Kasumi-1 (cell line): Measurements from ENCODE around the gene MAGI3.

Source experiments
- DNase-seq, 2 experiments: peaks; one replicate each; lab custom pipeline; 2025; lab: John Stamatoyannopoulos, UW

Gene MAGI3

GRCh38 chr1:113657556-113658063 lies 267.3 kb downstream of the MAGI3 start:
- no peak for DNase-seq

DNA sequence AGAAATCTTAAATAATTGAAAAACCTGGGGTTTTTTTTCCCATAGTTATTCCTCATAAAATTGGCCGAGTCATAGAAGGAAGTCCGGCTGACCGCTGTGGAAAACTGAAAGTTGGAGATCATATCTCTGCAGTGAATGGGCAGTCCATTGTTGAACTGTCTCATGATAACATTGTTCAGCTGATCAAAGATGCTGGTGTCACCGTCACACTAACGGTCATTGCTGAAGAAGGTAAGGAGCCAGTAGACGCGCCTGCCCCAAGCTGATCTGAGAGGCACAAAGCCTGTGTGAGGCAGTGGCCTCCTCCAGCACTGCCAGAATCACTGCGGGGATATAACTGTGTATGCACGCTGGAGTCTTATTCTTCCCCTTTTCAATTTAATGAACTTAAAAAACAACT lies 268.7 kb downstream of the MAGI3 start:
- DNase-seq: no peak

DNA sequence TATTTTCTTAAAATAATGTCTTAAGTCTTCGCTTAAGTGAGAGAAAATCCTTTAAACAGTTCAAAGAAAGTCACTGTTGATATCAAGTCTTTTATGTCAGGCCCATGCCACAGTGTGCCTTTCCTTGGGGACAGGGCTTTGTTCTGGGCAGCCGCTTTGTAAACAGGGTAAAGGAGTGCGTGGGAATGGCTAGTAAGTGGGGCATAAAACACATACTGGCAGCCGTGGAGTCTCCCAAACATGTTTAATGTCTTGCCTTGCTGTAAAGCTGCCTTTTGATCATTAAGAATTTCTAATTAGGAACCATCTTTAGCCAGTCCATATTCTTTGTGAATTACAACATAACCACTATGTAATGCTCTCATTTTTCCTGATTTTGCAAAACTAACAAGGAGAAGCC lies 269.2 kb downstream of the MAGI3 start:
- DNase-seq: no peak

GRCh38 chr1:113660088-113660487 lies 269.8 kb downstream of the MAGI3 start:
- no peak for DNase-seq

- no peak for DNase-seq
Observed at GRCh38 chr1:113662101-113662500, 271.8 kb downstream of the MAGI3 start.

- peak; percentile 58 for DNase-seq
Observed at GRCh38 chr1:113663165-113663951, 273.0 kb downstream of the MAGI3 start.

GRCh38 chr1:113665071-113665470 lies 274.8 kb downstream of the MAGI3 start:
- DNase-seq: no peak

GRCh38 chr1:113666126-113666525 lies 275.8 kb downstream of the MAGI3 start:
- DNase-seq: no peak

DNA sequence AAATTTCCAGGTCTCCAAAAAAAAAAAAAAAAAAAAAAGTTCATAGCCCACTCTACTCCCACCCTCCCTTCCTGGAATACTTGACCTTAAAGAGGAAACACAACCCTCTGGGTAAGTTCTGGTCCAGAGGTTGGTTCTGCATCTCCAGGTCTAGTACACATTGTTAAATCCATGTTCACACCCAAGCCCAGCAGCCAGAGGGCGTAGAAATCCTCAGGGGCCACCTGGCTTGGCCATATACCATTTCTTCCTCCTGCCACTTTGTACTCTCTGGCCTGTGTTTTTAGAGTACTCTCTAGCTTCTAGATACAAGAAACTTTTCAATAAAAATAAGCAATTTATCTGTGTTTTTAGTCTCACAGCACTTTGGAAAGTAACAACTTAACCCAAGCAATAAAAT lies 279.7 kb downstream of the MAGI3 start:
- no peak for DNase-seq

DNA sequence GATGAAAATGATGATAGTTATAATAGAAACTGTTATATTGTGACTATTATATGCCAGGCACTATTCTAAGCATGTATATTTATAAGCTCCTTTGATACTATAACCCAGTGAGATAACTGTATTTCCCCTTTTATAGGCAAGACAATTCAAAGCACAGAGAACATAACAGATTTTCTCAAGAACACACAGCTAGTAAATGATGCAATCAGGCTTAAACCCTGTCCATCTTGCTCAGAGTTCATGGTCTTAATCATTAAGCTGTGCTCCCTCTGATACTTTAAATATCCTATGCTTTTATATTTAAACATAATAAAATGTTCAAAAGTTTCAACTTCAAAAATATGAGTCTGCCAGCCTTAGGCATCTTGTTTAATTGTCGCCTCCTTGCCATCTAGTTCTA lies 280.3 kb downstream of the MAGI3 start:
- DNase-seq: no peak

- DNase-seq: no peak
Observed at GRCh38 chr1:113672491-113672890, 282.2 kb downstream of the MAGI3 start.

DNA sequence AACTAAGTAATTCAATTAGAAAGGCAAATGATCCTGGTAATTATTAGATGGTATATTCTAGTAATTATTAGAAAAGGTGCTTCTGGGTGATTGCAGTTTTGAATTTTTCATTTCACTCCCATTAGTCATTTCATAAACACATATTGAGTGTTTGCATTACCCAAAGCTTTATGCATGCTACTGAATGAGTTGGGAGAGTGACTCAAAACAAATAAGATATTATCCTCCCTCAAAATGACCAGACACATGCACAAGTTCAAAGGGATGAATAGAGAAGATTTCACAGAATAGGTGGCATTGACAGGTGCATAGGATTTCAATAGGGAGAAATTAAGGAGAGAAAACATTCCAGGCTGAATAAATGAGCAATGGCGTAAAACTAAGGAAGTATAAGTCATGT lies 284.3 kb downstream of the MAGI3 start:
- DNase-seq: no peak

DNA sequence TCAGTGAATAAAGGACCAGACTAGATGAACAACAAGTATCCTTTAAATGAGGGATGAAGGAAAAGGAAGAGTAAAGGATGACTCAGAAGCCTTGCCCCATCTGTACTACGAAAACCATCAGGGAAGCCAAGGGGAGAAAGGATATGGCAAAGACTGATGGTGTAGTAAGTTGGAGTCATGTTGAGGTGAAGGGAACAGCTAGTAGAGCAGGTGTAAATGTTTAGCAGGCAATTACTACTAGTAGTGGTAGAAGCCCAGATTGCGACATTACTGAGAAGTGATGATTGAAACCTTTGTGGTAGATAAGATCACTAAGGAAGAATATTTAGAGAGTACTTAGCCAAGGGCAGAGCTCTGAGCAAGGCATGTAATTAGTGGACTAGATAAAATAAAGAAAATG lies 285.0 kb downstream of the MAGI3 start:
- DNase-seq: no peak

DNA sequence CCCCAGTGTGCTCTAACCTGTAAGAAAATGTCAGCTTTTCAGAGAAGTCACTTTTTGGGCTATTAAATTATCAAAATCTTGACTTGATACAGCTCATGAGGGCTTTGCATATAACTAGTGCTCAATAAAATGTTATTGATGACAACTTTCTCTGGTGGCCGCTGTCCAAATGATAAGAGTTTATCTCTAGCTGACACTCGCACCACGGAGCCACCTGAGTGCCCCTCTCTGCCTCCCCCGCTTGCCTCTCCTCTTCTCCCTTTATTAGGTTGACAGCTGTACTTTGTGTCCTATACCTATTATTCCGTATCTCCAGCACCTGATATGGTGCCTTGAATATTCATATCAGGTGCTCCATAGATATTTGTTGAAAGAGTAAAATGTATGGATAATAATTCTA lies 286.2 kb downstream of the MAGI3 start:
- no peak for DNase-seq

DNA sequence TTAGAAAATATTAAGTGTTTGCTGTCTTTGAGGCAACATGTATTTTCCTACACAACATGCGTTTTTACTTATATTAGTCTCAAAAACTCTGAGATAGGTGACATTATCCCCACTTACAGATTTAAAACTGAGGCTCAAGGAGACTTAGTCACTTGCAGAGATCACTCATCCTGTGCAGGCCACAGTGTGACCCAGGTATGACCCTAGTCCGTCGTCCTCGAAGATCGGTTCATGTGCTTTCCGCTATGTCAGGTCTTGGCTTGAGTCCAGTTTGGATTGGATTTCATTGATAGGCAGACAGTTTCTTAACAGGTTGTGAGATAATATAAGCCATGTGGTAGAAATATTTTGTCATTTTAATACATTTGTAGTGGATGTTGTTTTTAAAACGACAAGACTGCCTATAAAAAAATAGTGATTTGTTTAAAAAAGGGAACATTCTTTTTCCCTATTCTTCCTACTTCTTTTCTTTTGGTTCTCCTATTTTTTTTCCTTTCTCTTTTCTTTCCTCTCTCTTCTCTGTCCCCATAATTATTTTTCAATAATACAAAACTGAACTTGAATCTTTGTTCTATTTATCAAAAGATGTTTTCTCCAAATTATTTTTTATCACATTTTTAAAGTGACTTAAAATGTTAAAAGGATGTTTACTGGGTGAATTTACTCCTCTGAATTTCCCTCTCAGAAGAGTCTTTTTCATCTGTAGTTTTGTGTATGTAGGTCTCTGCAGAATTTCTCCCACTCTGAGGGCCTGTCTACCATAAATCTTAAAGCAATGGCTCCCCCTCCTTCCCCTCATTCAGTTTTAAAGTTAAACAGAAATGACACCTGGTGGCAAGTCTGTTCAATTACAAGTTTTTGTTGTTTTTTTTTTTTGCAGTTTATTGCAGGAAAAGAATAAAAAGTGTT lies 287.2 kb downstream of the MAGI3 start:
- DNase-seq: peak; percentile 67 to 71

GRCh38 chr1:113678159-113678469 lies 287.8 kb downstream of the MAGI3 start:
- DNase-seq: no peak

DNA sequence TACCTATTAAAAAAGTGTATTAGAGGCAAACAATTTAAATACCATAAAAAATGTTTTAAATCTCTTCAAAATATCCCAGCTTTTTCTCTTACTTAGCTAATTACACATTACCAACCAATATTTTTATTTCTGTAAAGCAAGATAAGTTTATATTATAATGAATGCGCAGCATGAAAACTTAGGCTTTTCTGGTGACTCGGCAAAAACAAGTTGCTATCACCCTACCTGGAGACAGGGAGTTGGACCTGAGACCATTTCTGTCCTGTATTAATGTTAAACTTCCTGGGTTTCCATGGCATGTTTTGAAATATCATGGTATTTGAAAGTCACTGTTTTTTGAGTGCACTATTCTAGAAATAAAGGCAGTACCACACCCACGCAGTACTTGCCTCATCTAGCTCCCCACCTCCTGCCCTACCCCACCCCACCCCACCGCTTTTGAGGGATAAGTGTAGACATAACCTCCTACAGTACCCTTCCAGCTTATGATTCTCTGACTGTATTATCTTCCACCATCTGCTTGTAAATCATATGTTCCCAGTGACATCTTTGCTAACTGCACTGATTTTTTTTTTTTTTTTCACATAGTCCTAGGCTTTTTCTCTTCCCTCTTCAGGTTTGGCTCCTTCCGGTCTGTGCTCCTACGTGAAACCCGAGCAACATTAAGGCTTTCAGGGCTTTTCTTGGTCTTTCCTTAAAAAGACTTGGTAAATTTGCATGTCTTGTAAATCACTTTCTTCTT lies 291.5 kb downstream of the MAGI3 start:
- DNase-seq: no peak

GRCh38 chr1:113683384-113684152 lies 293.3 kb downstream of the MAGI3 start:
- DNase-seq: no peak

DNA sequence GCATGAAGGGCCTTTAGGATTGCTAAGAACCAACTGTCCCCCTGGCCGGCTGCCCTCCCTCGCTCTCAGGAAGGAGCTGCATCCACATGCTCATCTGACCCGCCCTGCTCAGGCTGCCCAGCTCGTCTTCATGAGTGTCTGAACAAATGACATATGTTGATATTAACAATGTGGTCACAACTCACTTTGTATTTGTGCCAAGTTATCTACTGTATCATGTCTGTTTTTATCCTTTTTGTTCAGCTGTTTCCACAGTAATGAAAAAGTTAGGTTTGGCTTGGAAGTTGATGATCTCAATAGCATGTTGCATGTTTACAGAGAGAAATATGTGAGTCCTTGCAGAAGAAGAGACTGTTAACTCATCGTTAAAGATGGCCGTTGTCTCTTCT lies 293.8 kb downstream of the MAGI3 start:
- DNase-seq: no peak

DNA sequence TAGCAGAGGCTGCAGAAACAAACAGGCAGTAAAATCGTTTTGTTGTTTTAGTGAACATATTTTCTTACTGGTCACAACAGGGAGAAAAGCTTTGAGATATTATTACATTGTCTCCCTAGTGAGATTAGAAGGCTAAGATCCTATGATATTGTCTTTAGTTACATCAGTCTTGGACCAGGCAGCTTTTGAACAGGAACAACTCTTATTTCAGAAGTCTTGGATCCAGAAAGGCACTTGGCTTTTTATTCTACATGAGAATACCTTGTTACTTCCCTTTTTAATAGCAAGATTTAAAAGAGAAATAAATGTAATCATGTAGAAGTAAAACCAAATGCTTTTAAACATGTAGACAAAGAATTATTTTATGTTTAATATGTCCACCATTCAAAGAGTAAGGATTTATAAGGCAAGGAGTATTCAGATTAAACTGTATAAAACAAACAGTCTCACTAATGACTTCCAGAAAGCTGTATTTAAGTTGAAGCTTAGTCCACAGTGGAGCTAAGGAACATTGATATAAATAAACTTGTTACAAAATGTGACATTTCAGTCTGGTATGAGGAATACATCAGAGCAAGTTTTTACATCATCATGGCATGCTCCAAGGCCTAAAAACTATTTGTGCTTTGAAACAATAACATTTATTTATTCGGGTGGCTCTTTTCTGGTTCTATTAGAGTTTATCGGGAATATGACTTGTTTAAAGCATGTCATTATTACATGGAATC lies 296.7 kb downstream of the MAGI3 start:
- DNase-seq: no peak

- no peak for DNase-seq
Observed at GRCh38 chr1:113691184-113691583, 300.9 kb downstream of the MAGI3 start.
